C4-2B (cell line): ENCODE results near the gene PRIMPOL.

ENCODE experiments used
- H3K27ac ChIP-seq: fragments of 450-650 bp; 2 replicates; pipeline ENCODE4 v1.5.1; 2017
- CTCF ChIP-seq: fragments of 450-650 bp; conservative IDR thresholded peaks from 2 replicates; pipeline ENCODE4 v1.5.1; 2017; ENCODE audit warnings: mild to moderate bottlenecking
- ZFX ChIP-seq: fragments of 450-650 bp; IDR thresholded peaks from 2 replicates; pipeline ENCODE4 v1.6.1; 2017

Gene PRIMPOL

GRCh38 chr4:184702114-184702513, 52.6 kb downstream of the PRIMPOL start:
- H3K27ac ChIP-seq = no peak overlapping the region

GRCh38 chr4:184705692-184706091, 56.2 kb downstream of the PRIMPOL start:
- H3K27ac ChIP-seq = no peak overlapping the region
- TF ChIP-seq CTCF = no peak
- TF ChIP-seq ZFX = no peak

More at GRCh38 chr4:184702114-184702513, 52.6 kb downstream of the PRIMPOL start:
- no peak for TF ChIP-seq ZFX
- TF ChIP-seq CTCF = no peak

GRCh38 chr4:184706453-184706852, 56.9 kb downstream of the PRIMPOL start:
- no peak for TF ChIP-seq CTCF
- no peak for TF ChIP-seq ZFX
- no peak overlapping the region for H3K27ac ChIP-seq

GRCh38 chr4:184712322-184712721, 62.8 kb downstream of the PRIMPOL start:
- TF ChIP-seq CTCF (no peak), ZFX (no peak)
- H3K27ac ChIP-seq = no peak overlapping the region

- TF ChIP-seq CTCF (no peak), ZFX (no peak)
- no peak overlapping the region for H3K27ac ChIP-seq
Observed at GRCh38 chr4:184713887-184714286, 64.3 kb downstream of the PRIMPOL start.

GRCh38 chr4:184715526-184715925, 66.0 kb downstream of the PRIMPOL start:
- H3K27ac ChIP-seq = no peak overlapping the region
- TF ChIP-seq CTCF = no peak
- no peak for TF ChIP-seq ZFX

- H3K27ac ChIP-seq = no peak overlapping the region
- TF ChIP-seq CTCF (no peak), ZFX (no peak)
Observed at GRCh38 chr4:184719407-184719806, 69.9 kb downstream of the PRIMPOL start.
